C4-2B (cell line): ENCODE results near the gene SLFNL1.

ENCODE experiments used
- ZFX ChIP-seq: fragments of 450-650 bp; IDR thresholded peaks from 2 replicates; pipeline ENCODE4 v1.6.1; 2017
- TF ChIP-seq, protein P1 (sequence below): fragments of 450-650 bp; conservative IDR thresholded peaks from 2 replicates; pipeline ENCODE4 v1.5.1; 2017; ENCODE audit warnings: mild to moderate bottlenecking

DNA sequence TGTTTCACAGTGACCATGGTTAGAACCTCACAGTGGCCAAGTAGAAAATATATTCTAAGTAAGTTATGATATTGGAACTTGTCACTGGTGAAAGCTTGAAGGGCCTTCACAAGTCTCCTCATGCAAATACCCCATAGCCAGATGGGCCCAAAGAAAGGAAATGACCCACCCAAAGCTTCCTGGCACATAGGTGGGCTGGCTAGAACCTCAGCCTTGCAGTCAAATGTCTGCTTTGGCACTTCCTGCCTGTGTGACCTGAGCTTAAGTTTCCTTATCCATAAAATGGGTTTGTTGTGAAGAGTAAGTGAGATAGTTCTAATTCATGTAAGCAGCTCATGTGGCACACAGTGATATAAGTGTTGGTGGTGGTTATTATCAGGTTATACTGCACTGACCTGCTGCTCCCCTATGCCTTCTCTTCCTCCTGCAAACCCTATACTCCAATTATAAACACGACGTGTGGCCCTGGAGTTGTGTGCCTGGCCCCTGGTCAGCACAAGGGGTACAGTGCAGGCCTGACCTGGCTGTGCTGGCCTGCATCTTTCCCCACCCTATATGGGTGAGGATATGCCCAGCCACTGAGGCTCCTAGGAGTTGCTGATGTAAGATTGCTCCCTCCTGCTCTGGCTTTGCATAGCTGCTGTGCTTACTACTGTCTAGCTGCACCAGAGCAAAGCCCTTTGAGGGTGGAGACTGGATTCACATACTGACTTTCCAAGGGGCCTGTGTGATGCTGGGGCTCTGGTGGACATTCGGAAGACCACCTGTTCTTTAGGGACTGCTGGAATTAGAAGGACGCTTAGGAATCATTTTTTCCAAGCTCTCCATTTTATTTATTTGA, 4.7 kb upstream of the SLFNL1 start:
- TF ChIP-seq, protein P1, sequence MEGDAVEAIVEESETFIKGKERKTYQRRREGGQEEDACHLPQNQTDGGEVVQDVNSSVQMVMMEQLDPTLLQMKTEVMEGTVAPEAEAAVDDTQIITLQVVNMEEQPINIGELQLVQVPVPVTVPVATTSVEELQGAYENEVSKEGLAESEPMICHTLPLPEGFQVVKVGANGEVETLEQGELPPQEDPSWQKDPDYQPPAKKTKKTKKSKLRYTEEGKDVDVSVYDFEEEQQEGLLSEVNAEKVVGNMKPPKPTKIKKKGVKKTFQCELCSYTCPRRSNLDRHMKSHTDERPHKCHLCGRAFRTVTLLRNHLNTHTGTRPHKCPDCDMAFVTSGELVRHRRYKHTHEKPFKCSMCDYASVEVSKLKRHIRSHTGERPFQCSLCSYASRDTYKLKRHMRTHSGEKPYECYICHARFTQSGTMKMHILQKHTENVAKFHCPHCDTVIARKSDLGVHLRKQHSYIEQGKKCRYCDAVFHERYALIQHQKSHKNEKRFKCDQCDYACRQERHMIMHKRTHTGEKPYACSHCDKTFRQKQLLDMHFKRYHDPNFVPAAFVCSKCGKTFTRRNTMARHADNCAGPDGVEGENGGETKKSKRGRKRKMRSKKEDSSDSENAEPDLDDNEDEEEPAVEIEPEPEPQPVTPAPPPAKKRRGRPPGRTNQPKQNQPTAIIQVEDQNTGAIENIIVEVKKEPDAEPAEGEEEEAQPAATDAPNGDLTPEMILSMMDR, result no peak
- no peak for TF ChIP-seq ZFX
